ENCODE results near the gene SLC38A7. TPM values are rescaled to one million over a fixed set of nuclear protein-coding genes. Genes with fewer than 3 reads are reported as not detected.

The SLC38A7 gene
- total RNA-seq, 1 experiment from 2014 or later, result 7.3 TPM

DNA sequence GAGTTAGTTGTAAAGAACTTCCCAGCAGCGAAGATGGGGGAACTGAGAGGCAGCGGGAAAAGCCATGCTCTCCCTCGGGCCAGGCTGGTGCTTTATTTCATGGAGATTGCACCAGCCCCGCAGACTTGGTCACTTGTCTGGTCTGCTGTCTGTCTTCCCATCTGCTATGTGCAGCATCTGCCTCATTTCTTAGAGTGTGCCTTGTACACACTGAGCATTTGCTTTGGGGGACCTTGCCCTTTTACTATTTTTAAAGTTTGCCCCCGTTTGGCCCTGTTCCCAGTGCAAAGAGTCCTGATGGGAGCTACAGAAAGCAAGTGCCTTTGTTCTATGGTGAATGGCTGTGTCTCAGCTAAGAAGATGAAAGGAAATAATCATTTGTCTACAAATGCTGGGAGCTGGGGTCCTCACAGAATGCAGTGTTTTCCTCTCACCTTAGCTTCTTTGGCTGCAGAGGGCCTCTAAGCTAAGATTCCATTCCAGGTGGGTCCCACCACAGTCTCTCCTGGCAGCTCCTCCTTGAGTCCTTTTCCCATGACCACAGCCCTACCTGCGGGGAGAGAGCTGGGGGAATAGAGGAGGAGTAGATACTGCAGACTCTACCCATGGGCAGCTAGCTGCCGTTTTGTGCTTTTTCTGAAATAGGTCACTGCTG, 29.9 kb downstream of the SLC38A7 start:
- H3K9me2 ChIP-seq (replicated peaks; ENCODE audit: low read length), result no peaks in the 10 kb centered on the region
- H3K9me3 ChIP-seq (ENCODE audit: low read length), result no peaks in the 10 kb centered on the region
- ATAC-seq (no peak), DNase-seq (no peak)
- TF ChIP-seq, protein P1, sequence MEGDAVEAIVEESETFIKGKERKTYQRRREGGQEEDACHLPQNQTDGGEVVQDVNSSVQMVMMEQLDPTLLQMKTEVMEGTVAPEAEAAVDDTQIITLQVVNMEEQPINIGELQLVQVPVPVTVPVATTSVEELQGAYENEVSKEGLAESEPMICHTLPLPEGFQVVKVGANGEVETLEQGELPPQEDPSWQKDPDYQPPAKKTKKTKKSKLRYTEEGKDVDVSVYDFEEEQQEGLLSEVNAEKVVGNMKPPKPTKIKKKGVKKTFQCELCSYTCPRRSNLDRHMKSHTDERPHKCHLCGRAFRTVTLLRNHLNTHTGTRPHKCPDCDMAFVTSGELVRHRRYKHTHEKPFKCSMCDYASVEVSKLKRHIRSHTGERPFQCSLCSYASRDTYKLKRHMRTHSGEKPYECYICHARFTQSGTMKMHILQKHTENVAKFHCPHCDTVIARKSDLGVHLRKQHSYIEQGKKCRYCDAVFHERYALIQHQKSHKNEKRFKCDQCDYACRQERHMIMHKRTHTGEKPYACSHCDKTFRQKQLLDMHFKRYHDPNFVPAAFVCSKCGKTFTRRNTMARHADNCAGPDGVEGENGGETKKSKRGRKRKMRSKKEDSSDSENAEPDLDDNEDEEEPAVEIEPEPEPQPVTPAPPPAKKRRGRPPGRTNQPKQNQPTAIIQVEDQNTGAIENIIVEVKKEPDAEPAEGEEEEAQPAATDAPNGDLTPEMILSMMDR (conservative IDR thresholded peaks at IDR 0.05; ENCODE audit: low read depth, low read length), result no peak
- TF ChIP-seq EZH2phosphoT487 (IDR thresholded peaks at IDR 0.05; ENCODE audit: borderline replicate concordance, low read length), result no peak
- no peak for TF ChIP-seq EZH2 (IDR thresholded peaks at IDR 0.05; ENCODE audit: low read length, unreplicated experiment)
- no peak overlapping the region for H3K4me2 ChIP-seq (ENCODE audit: low read length)
- ChIA-PET CTCF (no interaction called here), POLR2A (ENCODE audit: unreplicated experiment) (no interaction called here)
- H3K27me3 ChIP-seq (ENCODE audit: low read length), result no peaks in the 10 kb centered on the region
- intact Hi-C loops (cut with micrococcal nuclease), result no loop called here
- no peak overlapping the region for H3K9ac ChIP-seq (ENCODE audit: low read length)
- H2AFZ ChIP-seq (ENCODE audit: low read length), result no peak overlapping the region
- H3K36me3 ChIP-seq (ENCODE audit: low read depth, low read length), result no peaks in the 10 kb centered on the region
- H4K20me1 ChIP-seq (ENCODE audit: low read length), result no peaks in the 10 kb centered on the region
- H3K4me3 ChIP-seq (ENCODE audit: low read length), result no peak overlapping the region
- no peaks in the 10 kb centered on the region for H3K79me2 ChIP-seq (ENCODE audit: low read length)
- BruUV-seq (replicated peaks), result no TSS peak
- H3F3A ChIP-seq (ENCODE audit: low read length, unreplicated experiment), result no peaks in the 10 kb centered on the region
- no peaks in the 10 kb centered on the region for H3K4me1 ChIP-seq (ENCODE audit: insufficient read depth, low read length)
- H3K27ac ChIP-seq (ENCODE audit: low read length), result no peak overlapping the region

DNA sequence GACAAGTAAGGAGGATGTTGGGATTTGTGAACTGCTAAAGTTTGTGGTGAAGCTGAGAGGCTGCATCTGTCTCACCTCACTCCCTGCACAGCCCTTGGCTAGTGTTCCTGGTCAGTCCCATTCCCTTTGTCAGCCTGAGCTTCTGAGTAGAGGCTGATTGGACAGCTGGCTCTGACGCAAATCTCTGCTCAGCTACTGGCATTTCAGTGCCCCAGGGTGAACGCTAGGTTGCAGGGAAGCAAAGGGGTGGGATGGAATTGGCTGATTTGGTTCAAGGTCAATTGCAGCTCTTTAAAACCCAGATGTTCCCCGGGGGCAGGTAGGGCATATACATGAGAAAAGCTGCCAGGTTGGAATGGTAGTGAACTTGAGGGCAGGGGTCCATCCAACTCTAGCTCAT, 31.8 kb downstream of the SLC38A7 start:
- no peaks in the 10 kb centered on the region for H3K9me2 ChIP-seq (replicated peaks; ENCODE audit: low read length)
- H3K9ac ChIP-seq (ENCODE audit: low read length), result no peak overlapping the region
- BruUV-seq (replicated peaks), result no TSS peak
- H3K79me2 ChIP-seq (ENCODE audit: low read length), result no peaks in the 10 kb centered on the region
- no peaks in the 10 kb centered on the region for H3K27me3 ChIP-seq (ENCODE audit: low read length)
- intact Hi-C loops (cut with micrococcal nuclease), result no loop called here
- no peak overlapping the region for H3K27ac ChIP-seq (ENCODE audit: low read length)
- DNase-seq, result no peak
- H3K4me3 ChIP-seq (ENCODE audit: low read length), result no peak overlapping the region
- no peaks in the 10 kb centered on the region for H3K4me1 ChIP-seq (ENCODE audit: insufficient read depth, low read length)
- ChIA-PET CTCF (no interaction called here), POLR2A (ENCODE audit: unreplicated experiment) (no interaction called here)
- H3K9me3 ChIP-seq (ENCODE audit: low read length), result no peaks in the 10 kb centered on the region
- ATAC-seq, result no peak
- no peaks in the 10 kb centered on the region for H4K20me1 ChIP-seq (ENCODE audit: low read length)
- H3K4me2 ChIP-seq (ENCODE audit: low read length), result no peak overlapping the region
- H3K36me3 ChIP-seq (ENCODE audit: low read depth, low read length), result no peaks in the 10 kb centered on the region
- TF ChIP-seq, protein P1 (conservative IDR thresholded peaks at IDR 0.05; ENCODE audit: low read depth, low read length), result no peak
- TF ChIP-seq EZH2phosphoT487 (IDR thresholded peaks at IDR 0.05; ENCODE audit: borderline replicate concordance, low read length), result no peak
- no peak for TF ChIP-seq EZH2 (IDR thresholded peaks at IDR 0.05; ENCODE audit: low read length, unreplicated experiment)
- H2AFZ ChIP-seq (ENCODE audit: low read length), result no peak overlapping the region
- no peaks in the 10 kb centered on the region for H3F3A ChIP-seq (ENCODE audit: low read length, unreplicated experiment)

DNA sequence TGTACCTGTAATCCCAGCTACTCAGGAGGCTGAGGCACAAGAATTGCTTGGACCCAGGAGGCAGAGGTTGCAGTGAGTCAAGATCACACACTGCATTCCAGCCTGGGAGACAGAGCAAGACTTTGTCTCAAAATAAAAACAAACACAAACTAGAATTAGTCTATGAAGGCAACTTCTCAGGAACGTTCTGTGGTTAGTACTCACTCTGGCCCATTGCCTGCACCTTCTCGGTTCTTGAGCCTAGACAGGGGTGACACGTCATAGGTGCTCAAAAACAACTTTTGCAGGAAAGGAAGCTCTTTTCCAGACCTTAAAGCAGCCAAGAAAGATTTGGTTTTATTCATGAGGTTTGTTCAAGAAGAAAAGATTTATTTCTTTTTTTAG, 32.6 kb downstream of the SLC38A7 start:
- Histone ChIP-seq H3K27me3 (ENCODE audit: low read length) (no peaks in the 10 kb centered on the region), H3K9me2 (replicated peaks; ENCODE audit: low read length) (no peaks in the 10 kb centered on the region), H3K9ac (ENCODE audit: low read length) (no peak overlapping the region), H2AFZ (ENCODE audit: low read length) (no peak overlapping the region), H3K4me3 (ENCODE audit: low read length) (no peak overlapping the region), H3K4me1 (ENCODE audit: insufficient read depth, low read length) (no peaks in the 10 kb centered on the region), H3K79me2 (ENCODE audit: low read length) (no peaks in the 10 kb centered on the region), H3F3A (ENCODE audit: low read length, unreplicated experiment) (no peaks in the 10 kb centered on the region), H3K4me2 (ENCODE audit: low read length) (no peak overlapping the region), H3K27ac (ENCODE audit: low read length) (no peak overlapping the region), H4K20me1 (ENCODE audit: low read length) (no peaks in the 10 kb centered on the region), H3K9me3 (ENCODE audit: low read length) (no peaks in the 10 kb centered on the region), H3K36me3 (ENCODE audit: low read depth, low read length) (no peaks in the 10 kb centered on the region)
- no TSS peak for BruUV-seq (replicated peaks)
- ChIA-PET CTCF (no interaction called here), POLR2A (ENCODE audit: unreplicated experiment) (no interaction called here)
- TF ChIP-seq EZH2 (IDR thresholded peaks at IDR 0.05; ENCODE audit: low read length, unreplicated experiment), result no peak
- TF ChIP-seq, protein P1 (conservative IDR thresholded peaks at IDR 0.05; ENCODE audit: low read depth, low read length), result no peak
- DNase-seq (no peak), ATAC-seq (no peak)
- intact Hi-C loops (cut with micrococcal nuclease), result no loop called here
